Stimulated activated naive CD8-positive, alpha-beta T cell treated with anti-CD3 and anti-CD28 coated beads, Interleukin-15, Interleukin-2, amounts not matched to agents 100 ng/mL and 50 ng/mL, for 24 hours (primary cell): ENCODE results near the gene CNIH3.

Experiments used
- H3K27ac Mint-ChIP-seq: one replicate; pipeline ENCODE4 v1.8.0; 2021; ENCODE audit warnings: mild to moderate bottlenecking, mixed read lengths
- H3K27me3 Mint-ChIP-seq: one replicate; pipeline ENCODE4 v1.8.0; 2021; ENCODE audit warnings: mixed read lengths
- H3K36me3 Mint-ChIP-seq: one replicate; pipeline ENCODE4 v1.8.0; 2021; ENCODE audit warnings: low read depth, mixed read lengths
- H3K4me1 Mint-ChIP-seq: one replicate; pipeline ENCODE4 v1.8.0; 2021; ENCODE audit warnings: low read depth, mixed read lengths
- H3K4me3 Mint-ChIP-seq: one replicate; pipeline ENCODE4 v1.8.0; 2021; ENCODE audit warnings: mild to moderate bottlenecking, mixed read lengths
- H3K9me3 Mint-ChIP-seq: one replicate; pipeline ENCODE4 v1.8.0; 2021; ENCODE audit warnings: mixed read lengths

The CNIH3 gene

GRCh38 chr1:224594851-224595250 is 21.3 kb upstream of the CNIH3 start:
- H3K4me3 Mint-ChIP-seq = no peak overlapping the region
- H3K4me1 Mint-ChIP-seq = no peaks in the 10 kb centered on the region
- H3K27ac Mint-ChIP-seq = no peak overlapping the region
- no peaks in the 10 kb centered on the region for H3K27me3 Mint-ChIP-seq
- H3K9me3 Mint-ChIP-seq = no peaks in the 10 kb centered on the region
- H3K36me3 Mint-ChIP-seq = no peaks in the 10 kb centered on the region

DNA sequence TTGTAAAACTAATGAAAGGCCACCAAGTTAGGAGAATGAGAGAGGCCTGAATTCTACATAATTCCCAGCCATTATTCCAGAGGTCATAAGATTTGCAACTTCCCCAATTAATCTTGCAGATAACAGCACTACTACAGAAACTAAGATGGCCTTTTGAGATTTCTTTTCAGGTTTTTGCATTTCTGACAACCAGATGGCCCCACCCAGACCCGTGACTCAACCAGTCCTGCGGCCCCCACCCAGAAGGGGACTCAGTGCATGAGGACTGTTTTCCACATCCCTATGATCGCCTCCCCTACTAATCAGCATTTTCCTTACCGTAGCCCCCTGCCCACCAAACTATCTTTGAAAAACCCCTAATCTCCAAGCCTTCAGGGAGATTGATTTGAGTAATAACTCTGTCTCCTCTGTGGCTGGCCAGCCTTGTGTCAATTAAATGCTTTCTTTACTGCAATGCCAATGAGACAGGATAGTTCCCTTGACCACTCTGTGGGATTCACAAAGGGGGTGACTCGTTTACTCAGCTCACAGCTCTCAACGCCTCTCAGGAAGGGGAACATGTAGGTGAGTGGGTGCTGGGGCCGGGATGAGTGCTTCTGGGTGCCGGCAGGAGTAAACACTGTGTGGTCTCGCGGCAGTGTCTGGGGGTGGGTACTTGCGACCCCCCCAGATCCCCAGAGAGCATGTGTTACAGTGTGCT is 10.5 kb upstream of the CNIH3 start:
- Mint-ChIP-seq H3K4me3 (no peak overlapping the region), H3K27me3 (peaks cover 8% of the 10 kb centered on the region), H3K27ac (no peak overlapping the region), H3K4me1 (no peaks in the 10 kb centered on the region), H3K9me3 (no peaks in the 10 kb centered on the region), H3K36me3 (no peaks in the 10 kb centered on the region)

- H3K4me1 Mint-ChIP-seq = no peaks in the 10 kb centered on the region
- no peak overlapping the region for H3K4me3 Mint-ChIP-seq
- no peaks in the 10 kb centered on the region for H3K36me3 Mint-ChIP-seq
- H3K27ac Mint-ChIP-seq = no peak overlapping the region
- peaks cover 8% of the 10 kb centered on the region for H3K27me3 Mint-ChIP-seq
- no peaks in the 10 kb centered on the region for H3K9me3 Mint-ChIP-seq
These were observed 8.6 kb upstream of the CNIH3 start for GRCh38 chr1:224607188-224608148.

DNA sequence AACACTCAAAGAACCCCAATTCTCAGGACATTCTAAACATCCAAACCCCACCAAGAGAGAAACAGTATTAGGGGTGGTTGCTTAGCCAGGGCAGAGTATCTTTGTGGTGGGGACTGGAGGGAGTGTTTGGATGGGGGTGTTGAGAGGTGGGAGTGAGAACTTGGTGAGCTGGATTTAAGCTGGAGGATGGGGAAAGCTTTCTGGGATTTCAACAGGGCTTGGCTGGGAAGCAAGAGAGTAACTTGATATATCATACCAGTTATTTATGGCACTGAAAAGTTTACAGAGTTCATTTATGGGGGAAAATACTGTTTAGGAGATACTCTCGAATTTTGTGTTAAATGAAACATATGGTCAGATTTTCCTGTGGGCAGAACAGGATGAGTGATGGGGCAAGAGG is 6.8 kb upstream of the CNIH3 start:
- H3K36me3 Mint-ChIP-seq = no peaks in the 10 kb centered on the region
- H3K27ac Mint-ChIP-seq = no peak overlapping the region
- no peaks in the 10 kb centered on the region for H3K9me3 Mint-ChIP-seq
- H3K27me3 Mint-ChIP-seq = peaks cover 10% of the 10 kb centered on the region
- H3K4me1 Mint-ChIP-seq = no peaks in the 10 kb centered on the region
- H3K4me3 Mint-ChIP-seq = no peak overlapping the region

- H3K4me3 Mint-ChIP-seq = no peak overlapping the region
- H3K9me3 Mint-ChIP-seq = no peaks in the 10 kb centered on the region
- peaks cover 25% of the 10 kb centered on the region for H3K27me3 Mint-ChIP-seq
- peaks cover 14% of the 10 kb centered on the region for H3K4me1 Mint-ChIP-seq
- no peak overlapping the region for H3K27ac Mint-ChIP-seq
- H3K36me3 Mint-ChIP-seq = no peaks in the 10 kb centered on the region
These were observed 3.9 kb upstream of the CNIH3 start for GRCh38 chr1:224612246-224612645.

DNA sequence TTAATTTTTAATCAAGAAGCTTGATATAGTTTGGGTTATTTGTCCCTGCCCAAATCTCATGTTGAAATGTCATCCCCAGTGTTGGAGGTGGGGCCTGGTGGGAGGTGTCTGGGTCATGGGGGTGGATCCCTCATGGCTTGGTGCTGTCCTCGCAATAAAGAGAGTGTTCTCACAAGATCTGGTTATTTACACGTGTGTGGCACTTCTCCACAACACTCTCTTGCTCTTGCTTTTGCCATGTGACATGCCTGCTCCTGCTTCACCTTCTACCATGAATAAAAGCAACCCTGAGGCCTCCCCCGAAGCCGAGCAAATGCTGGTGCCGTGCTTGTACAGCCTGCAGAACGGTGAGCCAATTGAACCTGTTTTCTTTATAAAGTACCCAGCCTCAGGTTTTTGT is 2.6 kb upstream of the CNIH3 start:
- Mint-ChIP-seq H3K27me3 (peaks cover 38% of the 10 kb centered on the region), H3K36me3 (no peaks in the 10 kb centered on the region), H3K9me3 (no peaks in the 10 kb centered on the region), H3K27ac (no peak overlapping the region), H3K4me1 (peaks cover 20% of the 10 kb centered on the region), H3K4me3 (no peak overlapping the region)

DNA sequence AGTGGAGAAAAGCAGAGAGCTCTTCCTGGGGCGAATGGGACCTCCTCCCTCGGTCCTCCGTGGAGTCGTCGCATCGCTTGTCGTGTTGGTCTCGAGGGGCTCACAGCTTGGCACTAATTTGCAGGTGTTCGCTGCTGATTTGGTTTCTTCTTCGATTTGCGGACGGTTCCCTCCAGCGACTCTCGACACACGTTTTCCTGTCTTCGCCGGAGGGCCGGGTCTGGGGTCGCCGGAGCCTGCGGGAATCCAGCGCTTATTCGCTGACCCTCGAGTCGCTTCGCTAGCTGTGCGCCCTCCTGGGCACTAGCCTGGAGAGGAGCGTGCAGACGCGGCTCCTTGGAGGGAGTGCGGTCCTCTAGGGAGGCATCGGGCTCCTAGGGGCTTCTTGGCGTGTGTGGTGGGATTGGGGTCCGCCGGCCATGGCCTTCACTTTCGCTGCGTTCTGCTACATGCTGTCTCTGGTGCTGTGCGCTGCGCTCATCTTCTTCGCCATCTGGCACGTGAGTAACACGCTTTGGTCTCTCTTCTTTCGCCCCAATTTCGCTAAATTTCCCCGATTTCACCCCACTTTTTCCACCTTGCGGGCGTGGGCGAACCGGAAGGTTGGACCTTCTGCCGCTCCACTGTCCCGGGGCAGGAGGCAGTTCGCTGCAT is 766 bp downstream of the CNIH3 start:
- peaks cover 2% of the 10 kb centered on the region for H3K9me3 Mint-ChIP-seq
- H3K4me1 Mint-ChIP-seq = peaks cover 20% of the 10 kb centered on the region
- H3K4me3 Mint-ChIP-seq = peak overlapping the region; percentile 64
- no peaks in the 10 kb centered on the region for H3K36me3 Mint-ChIP-seq
- H3K27me3 Mint-ChIP-seq = peaks cover 66% of the 10 kb centered on the region
- H3K27ac Mint-ChIP-seq = no peak overlapping the region

DNA sequence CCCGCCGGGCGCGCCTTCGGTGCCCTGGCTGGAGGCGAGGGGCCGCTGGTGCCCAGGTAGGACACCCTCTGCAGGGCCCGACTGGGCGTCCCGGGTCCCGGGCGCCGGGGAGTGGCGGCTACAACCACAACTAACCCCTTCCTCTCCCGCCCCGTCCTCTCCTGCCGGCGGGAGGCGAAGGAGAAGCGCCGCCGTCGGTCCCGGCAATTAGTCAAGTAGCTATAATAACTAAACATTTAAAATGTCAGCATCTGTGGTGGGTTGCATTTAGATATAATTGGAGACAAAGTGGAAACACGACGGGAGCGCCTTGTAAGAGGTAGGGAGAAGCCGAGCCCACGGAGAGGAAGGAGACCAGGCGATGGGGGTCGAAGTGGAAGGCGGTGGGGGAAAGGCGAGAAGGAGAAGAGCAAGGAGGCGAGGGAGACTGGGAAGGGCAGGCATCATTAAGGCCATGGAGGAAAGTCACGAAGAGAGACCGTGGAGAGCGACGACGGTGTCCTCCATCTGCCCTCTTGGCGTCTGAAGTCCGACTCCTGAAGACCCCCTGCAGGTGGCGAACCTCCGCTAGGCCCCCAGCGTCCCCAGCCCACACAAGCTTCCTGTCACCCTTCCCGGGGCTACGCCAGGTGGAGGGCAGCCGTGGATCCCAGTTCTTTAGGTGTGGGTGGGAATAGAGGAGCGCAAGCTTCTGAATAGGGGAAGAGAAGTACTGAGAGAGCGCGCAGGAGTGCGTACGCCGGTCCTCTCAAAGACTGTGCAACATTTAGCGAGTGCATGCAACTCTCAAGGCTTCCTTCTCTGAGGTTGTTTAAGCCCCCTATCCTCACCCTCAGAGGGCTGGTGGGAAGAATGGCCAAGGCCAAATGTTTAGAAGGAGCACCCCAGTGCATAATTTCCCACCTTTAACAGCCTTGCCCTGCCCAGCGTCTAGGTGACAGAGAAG is 1.6 kb downstream of the CNIH3 start:
- peak overlapping the region; percentile 53 for H3K4me3 Mint-ChIP-seq
- H3K27ac Mint-ChIP-seq = no peak overlapping the region
- peaks cover 73% of the 10 kb centered on the region for H3K27me3 Mint-ChIP-seq
- no peaks in the 10 kb centered on the region for H3K36me3 Mint-ChIP-seq
- H3K4me1 Mint-ChIP-seq = peaks cover 20% of the 10 kb centered on the region
- H3K9me3 Mint-ChIP-seq = peaks cover 7% of the 10 kb centered on the region

DNA sequence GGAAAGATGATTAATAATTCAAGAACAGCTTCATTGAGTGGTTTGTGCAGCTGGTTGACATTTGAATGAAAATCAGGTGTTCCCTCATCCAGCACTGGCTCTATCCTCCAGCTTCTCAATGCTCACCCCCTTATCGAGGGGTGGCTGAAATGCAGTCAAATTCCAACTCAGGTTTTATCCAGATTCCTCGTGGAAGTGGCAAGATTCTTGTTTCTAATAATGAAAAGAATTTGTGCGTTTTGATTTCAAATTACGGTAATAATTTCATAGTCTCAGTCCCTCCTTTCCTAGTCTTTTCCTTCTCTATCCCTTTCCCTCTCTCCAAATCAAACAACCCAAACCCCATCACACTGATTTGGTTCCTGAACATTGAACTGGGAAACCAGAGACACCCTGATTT is 3.1 kb downstream of the CNIH3 start:
- Mint-ChIP-seq H3K4me1 (peaks cover 35% of the 10 kb centered on the region), H3K9me3 (peaks cover 7% of the 10 kb centered on the region), H3K36me3 (no peaks in the 10 kb centered on the region), H3K27ac (no peak overlapping the region), H3K27me3 (peaks cover 67% of the 10 kb centered on the region), H3K4me3 (no peak overlapping the region)

GRCh38 chr1:224620105-224620504 is 4.0 kb downstream of the CNIH3 start:
- Mint-ChIP-seq H3K36me3 (no peaks in the 10 kb centered on the region), H3K4me3 (no peak overlapping the region), H3K9me3 (peaks cover 7% of the 10 kb centered on the region), H3K27me3 (peaks cover 61% of the 10 kb centered on the region), H3K4me1 (peaks cover 43% of the 10 kb centered on the region), H3K27ac (no peak overlapping the region)

DNA sequence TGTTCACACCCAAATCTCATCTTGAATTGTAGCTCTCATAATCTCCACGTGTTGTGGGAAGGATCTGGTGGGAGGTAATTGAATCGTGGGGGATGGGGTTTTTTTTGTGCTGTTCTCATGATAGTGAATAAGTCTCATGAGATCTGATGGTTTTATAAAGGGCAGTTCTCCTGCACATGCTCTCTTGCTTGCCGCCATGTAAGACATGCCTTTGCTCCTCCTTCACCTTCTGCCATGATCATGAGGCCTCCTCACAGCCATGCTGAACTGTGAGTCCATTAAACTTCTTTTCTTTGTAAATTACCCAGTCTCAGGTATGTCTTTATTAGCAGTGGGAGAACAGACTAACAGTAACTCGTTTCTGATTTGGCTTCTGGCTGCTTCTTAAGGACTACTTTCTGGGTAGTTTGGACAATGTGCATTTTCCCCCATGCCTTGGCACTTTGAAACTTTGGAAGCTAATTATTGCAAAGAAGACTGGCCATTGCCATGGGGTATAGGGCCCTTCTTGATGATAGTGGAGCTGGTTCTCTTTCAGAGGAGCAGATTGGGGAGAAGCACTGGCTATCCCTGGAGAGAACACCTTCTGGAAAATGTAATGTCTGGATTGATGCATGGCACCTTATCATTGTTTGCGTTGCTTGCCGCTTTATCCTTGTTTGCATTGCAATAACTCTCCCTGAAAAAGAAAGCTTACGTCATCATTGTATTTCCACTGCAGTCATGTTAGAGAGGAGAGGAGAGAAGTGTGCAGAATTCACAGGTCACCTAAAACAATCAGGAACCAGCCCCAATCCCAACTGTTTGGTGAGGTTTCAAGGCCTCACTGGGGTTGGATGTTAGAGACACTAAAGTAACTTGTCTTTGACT is 5.9 kb downstream of the CNIH3 start:
- Mint-ChIP-seq H3K36me3 (no peaks in the 10 kb centered on the region), H3K27me3 (peaks cover 49% of the 10 kb centered on the region), H3K4me1 (peaks cover 30% of the 10 kb centered on the region), H3K27ac (no peak overlapping the region), H3K4me3 (no peak overlapping the region), H3K9me3 (peaks cover 7% of the 10 kb centered on the region)

DNA sequence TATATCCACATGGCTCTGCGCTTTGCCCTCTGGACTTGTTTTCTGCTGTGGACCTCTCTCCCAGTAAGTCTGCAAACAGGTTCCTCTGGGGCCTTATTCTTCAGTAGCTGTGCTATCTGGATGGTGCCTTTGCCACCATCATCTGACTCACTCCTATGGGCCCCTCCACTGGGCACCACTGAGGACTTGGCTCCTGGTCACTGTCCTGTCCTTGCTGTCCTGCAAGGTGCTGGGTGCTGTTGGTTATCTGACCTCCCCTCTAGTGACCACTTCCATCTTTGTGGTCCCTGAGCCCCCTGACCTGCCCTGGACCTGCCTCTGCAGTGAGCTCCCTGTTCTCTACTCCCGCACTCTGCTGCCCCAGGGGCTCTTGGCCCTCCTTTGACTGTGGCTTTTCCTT is 6.7 kb downstream of the CNIH3 start:
- H3K27me3 Mint-ChIP-seq = peaks cover 41% of the 10 kb centered on the region
- H3K9me3 Mint-ChIP-seq = peaks cover 7% of the 10 kb centered on the region
- no peak overlapping the region for H3K27ac Mint-ChIP-seq
- H3K4me1 Mint-ChIP-seq = peaks cover 23% of the 10 kb centered on the region
- H3K36me3 Mint-ChIP-seq = no peaks in the 10 kb centered on the region
- no peak overlapping the region for H3K4me3 Mint-ChIP-seq

DNA sequence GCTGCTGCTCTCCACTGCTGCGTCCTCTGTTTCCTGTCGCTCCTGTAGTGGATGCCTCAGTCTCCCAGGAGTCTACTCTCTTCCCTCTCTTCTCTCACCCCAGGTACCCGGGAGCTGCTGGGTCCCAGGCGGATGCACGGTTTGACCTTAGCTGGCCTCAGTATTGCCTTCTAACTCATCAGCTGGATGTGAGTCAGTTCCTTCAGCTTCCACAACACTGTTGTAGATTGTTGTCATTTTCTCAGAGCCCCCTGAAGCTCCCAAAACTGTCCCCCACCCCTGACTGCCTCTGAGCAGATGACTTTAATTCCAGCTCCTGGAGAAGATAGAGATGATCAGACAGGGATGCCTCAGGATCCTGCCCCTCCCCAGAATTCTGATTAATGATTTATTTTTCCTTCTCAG is 7.2 kb downstream of the CNIH3 start:
- no peaks in the 10 kb centered on the region for H3K36me3 Mint-ChIP-seq
- peaks cover 37% of the 10 kb centered on the region for H3K27me3 Mint-ChIP-seq
- peaks cover 7% of the 10 kb centered on the region for H3K9me3 Mint-ChIP-seq
- peaks cover 22% of the 10 kb centered on the region for H3K4me1 Mint-ChIP-seq
- peak overlapping the region; percentile 49 for H3K4me3 Mint-ChIP-seq
- H3K27ac Mint-ChIP-seq = peak overlapping the region; percentile 84
